TTC549 (cell line): ENCODE results near the gene TBC1D19.
A peak's percentile ranks its signal among the peaks of the same experiment; 100 is the strongest.
"Not testable (repeated sequence)": the region's sequence is repeated elsewhere in the genome, so short reads cannot be mapped to it uniquely, and the experiment has no call there.

Experiments used
- FAIRE-seq: peaks from 2 replicates; lab custom pipeline; 2012; peaks lifted over from hg19 to GRCh38; lab: Jason Lieb, UNC

The TBC1D19 gene

GRCh38 chr4:26596843-26597242, 13.0 kb downstream of the TBC1D19 start:
- no peak for FAIRE-seq

DNA sequence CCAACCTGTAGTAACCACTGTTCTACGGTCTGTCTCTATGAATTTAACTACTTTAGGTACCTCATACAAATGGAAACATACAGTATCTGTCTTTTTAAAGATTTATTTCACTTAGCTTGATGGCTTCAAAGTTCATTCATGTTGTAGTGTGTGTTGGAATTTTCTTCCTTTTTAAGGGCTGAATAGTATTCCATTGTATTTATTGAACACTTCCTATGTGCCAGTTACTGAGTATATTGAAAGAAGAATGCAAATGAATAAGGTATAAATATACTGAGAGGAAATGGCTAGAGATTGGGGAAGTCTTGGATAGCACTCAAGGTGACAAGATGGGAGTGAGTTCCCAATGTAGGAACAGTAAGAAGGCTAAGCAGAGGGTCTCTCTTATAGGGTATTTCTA, 17.3 kb downstream of the TBC1D19 start:
- no peak for FAIRE-seq

DNA sequence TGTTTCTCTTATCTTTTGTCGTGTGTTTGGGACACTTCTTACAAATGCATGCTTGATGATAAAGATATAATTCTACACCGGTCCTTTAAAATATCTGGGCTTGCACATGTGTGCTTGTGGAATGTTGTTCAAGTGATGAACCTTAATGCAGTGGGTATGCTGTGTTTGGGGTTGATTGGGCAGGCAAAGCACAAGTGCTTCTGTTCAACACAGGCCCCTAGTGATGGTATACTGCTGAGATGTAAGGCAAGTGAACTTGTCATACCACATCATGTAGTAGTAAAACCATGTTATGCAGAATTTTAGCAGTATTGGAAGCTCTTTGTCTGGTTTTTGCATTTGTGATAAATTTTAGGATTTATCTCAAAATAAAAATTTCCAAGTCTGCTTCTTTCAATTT, 23.9 kb downstream of the TBC1D19 start:
- FAIRE-seq: no peak

GRCh38 chr4:26609391-26609790, 25.5 kb downstream of the TBC1D19 start:
- FAIRE-seq: no peak

DNA sequence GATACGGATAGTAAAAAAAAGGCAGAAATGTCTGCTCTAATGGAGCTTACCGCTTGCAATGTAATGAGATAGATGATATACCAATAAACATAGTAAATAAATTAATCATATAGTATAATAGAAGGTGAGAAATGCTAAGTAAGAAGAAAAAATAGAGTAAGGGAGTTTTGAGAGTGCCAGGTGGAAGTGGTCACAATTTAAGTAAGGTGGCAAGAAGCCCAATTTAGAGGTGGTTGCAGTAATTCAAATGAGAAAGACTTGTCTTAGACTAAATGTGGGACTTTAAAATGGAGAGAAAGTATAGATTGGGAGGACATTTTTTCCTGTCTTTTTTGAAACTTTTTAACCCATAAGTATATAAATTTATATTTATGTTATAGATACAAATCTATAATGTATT, 26.0 kb downstream of the TBC1D19 start:
- FAIRE-seq: no peak

GRCh38 chr4:26611372-26611771, 27.5 kb downstream of the TBC1D19 start:
- FAIRE-seq: no peak

GRCh38 chr4:26611885-26612284, 28.0 kb downstream of the TBC1D19 start:
- no peak for FAIRE-seq

DNA sequence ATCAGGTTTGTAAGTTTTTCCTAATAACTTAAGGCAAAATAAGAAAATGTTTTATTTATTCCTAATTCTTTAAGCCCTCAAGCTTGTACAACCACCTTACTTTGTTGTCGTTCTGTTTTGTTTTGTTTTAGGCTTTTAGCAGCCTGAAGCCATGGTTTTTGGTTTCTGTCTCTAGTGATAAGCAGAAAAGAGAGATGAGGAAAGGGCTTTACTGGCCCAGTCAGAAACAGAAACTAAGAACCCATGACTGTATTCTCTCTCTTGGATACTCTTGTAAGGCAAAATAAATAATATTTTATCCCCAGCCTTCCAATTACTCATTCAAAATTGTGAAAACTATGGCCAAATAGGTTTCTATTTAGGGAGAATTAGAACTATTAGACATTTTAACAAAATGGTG, 29.4 kb downstream of the TBC1D19 start:
- no peak for FAIRE-seq

- no peak for FAIRE-seq
Measured at GRCh38 chr4:26613735-26614134, 29.9 kb downstream of the TBC1D19 start.

- FAIRE-seq: no peak
Measured at GRCh38 chr4:26619784-26620183, 35.9 kb downstream of the TBC1D19 start.

DNA sequence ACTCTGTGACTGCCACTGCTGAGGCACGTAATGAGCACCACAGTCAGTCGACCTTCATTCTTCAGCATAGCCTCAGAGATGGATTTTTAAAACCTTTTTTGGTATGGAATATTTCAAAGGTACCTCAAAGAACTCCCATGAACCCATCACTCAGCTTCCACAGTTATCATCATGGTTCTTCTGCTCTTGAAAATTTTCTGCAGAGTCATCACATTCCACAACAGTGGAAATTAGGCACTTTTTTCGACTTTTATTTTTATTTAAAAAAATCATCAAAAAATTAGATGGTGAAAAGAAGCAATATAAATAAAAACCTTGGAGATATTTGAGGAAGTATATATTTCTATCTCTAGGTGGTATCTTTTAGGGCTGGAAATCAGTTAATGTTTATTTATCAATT, 37.5 kb downstream of the TBC1D19 start:
- no peak for FAIRE-seq

DNA sequence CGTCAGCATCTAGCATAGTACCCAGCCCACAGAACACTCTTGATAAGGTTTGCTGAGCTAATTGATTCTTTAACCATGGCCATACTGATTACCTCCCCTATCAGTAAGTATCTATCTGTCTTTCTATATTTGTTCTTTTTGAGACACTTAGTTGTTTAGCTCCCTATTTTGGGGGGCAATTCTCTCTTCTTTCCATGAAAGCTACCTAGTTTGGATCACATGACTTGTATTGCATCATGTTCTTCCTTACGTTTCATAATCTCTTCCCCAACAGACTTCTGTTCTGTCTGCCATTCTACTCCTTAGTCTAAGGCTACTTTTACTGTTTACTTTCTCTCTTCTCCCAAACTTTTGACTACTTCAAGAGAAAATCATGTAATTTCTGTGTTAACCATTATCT, 39.0 kb downstream of the TBC1D19 start:
- no peak for FAIRE-seq

DNA sequence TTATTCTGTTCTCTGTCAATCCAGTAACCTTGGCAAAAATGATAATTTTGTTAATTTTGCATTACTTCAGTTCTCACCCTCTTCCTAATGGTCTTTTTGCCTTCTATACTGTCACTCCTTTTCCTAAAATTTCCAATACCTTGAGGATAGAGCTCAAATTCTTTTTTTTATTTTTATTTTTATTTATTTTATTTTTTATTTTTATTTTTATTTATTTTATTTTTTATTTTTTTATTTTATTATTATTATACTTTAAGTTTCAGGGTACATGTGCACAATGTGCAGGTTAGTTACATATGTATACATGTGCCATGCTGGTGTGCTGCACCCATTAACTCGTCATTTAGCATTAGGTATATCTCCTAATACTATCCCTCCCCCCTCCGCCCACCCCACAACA, 42.8 kb downstream of the TBC1D19 start:
- FAIRE-seq: not testable (repeated sequence)

DNA sequence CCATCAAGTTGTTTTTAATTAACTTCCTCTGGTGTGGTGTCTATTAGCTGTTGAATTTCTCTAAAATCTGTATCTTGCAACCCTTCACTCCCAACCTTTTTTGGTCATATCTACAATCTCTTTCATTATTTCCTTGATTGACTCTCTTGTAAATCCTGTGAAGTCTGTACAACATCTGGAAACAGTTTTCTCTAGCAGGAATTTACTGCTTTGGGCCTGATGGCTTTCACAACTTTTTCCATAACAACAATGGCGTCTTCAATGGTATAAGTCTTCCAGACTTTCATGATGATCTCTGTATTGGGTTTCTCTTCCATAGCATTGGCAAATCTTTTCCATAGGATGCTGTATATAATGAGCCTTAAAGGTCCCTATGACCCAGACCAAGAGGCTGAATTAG, 49.0 kb downstream of the TBC1D19 start:
- FAIRE-seq: no peak

DNA sequence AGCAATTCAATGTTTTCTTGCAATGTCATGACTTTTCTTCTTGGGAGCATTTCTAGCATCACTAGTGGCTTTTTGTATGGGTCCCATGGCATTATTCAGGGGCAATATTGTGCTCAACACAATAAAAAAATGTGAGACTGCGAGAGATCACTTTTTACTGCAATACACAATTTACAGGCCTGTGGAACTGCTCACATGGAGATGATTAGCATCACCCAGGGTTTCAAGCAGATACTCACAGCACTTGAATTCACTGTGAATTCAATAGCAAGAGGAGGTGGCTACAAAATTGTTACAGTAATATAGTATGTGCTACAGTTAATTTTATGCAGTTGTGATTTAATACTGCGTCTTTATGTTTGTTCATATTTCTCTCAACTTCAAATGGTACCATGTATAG, 50.4 kb downstream of the TBC1D19 start:
- no peak for FAIRE-seq

DNA sequence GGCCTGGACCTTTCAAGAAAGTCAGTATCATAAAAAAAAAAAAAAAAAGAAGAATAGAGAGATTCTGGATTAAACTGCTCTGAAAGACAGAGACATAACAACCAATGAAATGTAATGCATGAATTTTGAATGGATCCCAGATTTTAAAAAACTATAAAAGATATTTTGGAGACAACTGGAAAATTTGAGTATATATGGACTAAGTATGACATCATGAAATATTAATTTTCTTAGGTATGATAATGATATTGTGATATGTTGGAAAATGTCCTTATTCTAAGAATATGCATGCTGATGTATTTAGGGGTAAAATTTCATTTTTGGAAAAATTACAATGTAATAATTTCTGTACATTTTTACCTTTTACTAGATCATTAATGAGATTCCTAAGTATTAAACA, 52.6 kb downstream of the TBC1D19 start:
- FAIRE-seq: peak; percentile 11

GRCh38 chr4:26640639-26641038, 56.8 kb downstream of the TBC1D19 start:
- FAIRE-seq: not testable (repeated sequence)

DNA sequence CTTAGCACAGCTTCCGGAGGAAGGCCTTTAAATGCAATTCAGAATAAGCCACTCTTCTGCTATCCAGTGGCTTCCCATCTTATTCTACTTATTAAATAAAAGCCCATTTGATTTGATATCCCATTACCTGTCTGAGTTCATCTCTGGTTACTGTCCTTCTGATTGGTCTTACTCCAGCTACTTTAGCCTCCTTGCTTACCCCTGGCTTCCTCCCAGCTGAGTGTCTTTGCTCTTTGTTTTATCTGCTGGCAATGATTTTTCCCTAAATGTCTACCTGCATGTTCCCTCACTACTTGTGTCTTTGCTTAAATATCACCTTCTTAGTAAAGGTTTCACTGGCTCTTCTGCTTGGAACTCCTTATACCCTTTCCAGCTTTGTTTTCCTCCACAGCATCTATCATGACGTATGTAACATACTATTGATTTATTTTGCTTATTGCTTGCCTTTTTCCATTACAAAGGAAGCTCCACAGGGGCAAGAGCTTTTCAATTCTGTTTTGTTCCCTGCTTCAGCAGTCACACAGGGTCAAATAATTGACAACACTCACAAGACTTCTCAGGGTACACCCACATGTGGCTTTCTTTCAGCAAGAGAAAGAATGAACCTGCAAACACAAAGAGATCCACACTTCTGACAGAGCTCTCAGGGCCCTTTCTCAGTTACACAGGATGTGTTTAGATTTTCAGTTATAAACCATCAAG, 63.8 kb downstream of the TBC1D19 start:
- FAIRE-seq: no peak

GRCh38 chr4:26648260-26648659, 64.4 kb downstream of the TBC1D19 start:
- no peak for FAIRE-seq

GRCh38 chr4:26660261-26660660, 76.4 kb downstream of the TBC1D19 start:
- FAIRE-seq: no peak

- no peak for FAIRE-seq
Measured at GRCh38 chr4:26663888-26664287, 80.0 kb downstream of the TBC1D19 start.

GRCh38 chr4:26670903-26671537, 87.1 kb downstream of the TBC1D19 start:
- no peak for FAIRE-seq

DNA sequence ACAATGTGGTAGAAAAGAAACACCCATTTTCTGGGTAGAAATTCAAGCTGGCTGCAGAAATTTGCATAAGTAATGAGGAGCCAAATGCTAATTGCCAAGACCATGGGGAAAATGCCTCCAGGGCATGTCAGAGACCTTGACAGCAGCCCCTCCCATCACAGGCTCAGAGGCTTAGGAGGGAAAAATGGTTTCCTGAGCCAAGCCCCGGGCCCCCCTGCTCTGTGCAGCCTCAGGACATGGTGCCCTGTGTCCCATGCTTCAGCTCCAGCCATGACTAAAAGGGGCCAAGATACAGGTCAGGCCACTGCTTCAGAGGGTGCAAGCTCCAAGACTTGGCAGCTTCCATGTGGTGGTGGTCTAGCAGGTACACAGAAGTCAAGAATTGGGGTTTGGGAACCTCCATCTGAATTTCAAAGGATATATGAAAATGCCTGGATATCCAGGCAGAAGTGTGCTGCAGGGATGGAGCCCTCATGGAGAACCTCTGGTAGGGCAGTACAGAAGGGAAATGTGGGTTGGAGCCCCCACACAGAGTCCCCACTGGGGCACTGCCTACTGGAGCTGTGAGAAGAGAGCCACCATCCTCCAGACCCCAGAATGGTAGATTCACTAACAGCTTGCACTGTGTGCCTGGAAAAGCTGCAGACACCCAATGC, 95.3 kb downstream of the TBC1D19 start:
- not testable (repeated sequence) for FAIRE-seq

DNA sequence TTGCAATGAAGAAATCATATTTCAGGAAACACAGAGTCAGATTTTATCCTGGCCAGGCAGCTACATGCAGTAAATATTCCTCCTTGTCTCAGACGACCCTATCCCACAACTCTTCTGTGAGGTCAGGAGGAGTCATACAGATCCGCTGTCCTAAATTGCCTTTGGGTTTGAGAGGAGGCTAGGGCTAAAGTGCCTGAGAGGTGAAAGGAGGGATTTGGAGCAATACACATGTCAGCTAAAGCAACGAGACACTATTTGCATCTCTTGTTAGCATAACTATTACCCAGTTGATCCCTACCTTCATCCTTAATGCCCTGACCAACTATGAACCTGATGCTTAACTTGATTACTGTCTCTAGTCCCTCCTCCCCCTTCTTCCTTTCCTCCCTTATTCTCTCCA, 98.6 kb downstream of the TBC1D19 start:
- no peak for FAIRE-seq
